Activated CD8-positive, alpha-beta memory T cell treated with anti-CD3 and anti-CD28 coated beads for 4 hours (primary cell): ENCODE results near the gene MARS1.

Source experiments
- DNase-seq, 2 donors: peaks; one replicate each; pipeline ENCODE4 v3.0.0-alpha.2; 2020; ENCODE audit warnings: low read depth in 2 of 2

MARS1 gene

GRCh38 chr12:57471661-57472060 is 16.2 kb upstream of the MARS1 start:
- no peak for DNase-seq

GRCh38 chr12:57472391-57472790 is 15.5 kb upstream of the MARS1 start:
- DNase-seq: no peak

- DNase-seq: no peak
Measured at GRCh38 chr12:57473392-57473791, 14.5 kb upstream of the MARS1 start.

GRCh38 chr12:57473886-57474285 is 14.0 kb upstream of the MARS1 start:
- DNase-seq: no peak

- DNase-seq: no peak
Measured at GRCh38 chr12:57474430-57474829, 13.4 kb upstream of the MARS1 start.

GRCh38 chr12:57474862-57475261 is 13.0 kb upstream of the MARS1 start:
- no peak for DNase-seq

GRCh38 chr12:57475271-57476161 is 12.4 kb upstream of the MARS1 start:
- DNase-seq: no peak

GRCh38 chr12:57476162-57476992 is 11.5 kb upstream of the MARS1 start:
- DNase-seq: no peak

GRCh38 chr12:57476993-57477709 is 10.7 kb upstream of the MARS1 start:
- DNase-seq: no peak

- peak in 1 of 2 donors; percentile 27 for DNase-seq
Measured at GRCh38 chr12:57477710-57478681, 9.9 kb upstream of the MARS1 start.

GRCh38 chr12:57479043-57479375 is 8.9 kb upstream of the MARS1 start:
- DNase-seq: no peak

- peak in 1 of 2 donors; percentile 48 for DNase-seq
Measured at GRCh38 chr12:57479376-57480115, 8.3 kb upstream of the MARS1 start, which contains the start of gene ARHGAP9. ARHGAP9 (minus strand) TSS chr12:57479866; CDS start chr12:57479406, 460 bp downstream.

GRCh38 chr12:57481671-57482070 is 6.2 kb upstream of the MARS1 start:
- no peak for DNase-seq

- no peak for DNase-seq
Measured at GRCh38 chr12:57483466-57483865, 4.4 kb upstream of the MARS1 start.

- DNase-seq: no peak
Measured at GRCh38 chr12:57485695-57486094, 2.2 kb upstream of the MARS1 start.

- no peak for DNase-seq
Measured at GRCh38 chr12:57487055-57487596, 742 bp upstream of the MARS1 start.

GRCh38 chr12:57488402-57489156 is 711 bp downstream of the MARS1 start:
- DNase-seq: no peak

GRCh38 chr12:57489157-57489641 is 1.3 kb downstream of the MARS1 start:
- DNase-seq: no peak

- no peak for DNase-seq
Measured at GRCh38 chr12:57490126-57490525, 2.3 kb downstream of the MARS1 start.
